HPDE6-E6E7 (cell line): ENCODE results near the gene DDOST.
"Not testable (repeated sequence)": the region's sequence is repeated elsewhere in the genome, so short reads cannot be mapped to it uniquely, and the experiment has no call there.

Source experiments
- DNase-seq: peaks from one replicate; pipeline ENCODE4 v3.0.0; 2011; ENCODE audit warnings: missing footprints; ENCODE audit errors: extremely low spot score

DDOST gene

GRCh38 chr1:20625176-20626097 lies 35.7 kb downstream of the DDOST start:
- DNase-seq: no peak

GRCh38 chr1:20624709-20625108 lies 36.5 kb downstream of the DDOST start:
- DNase-seq: no peak

GRCh38 chr1:20621012-20621411 lies 40.2 kb downstream of the DDOST start:
- DNase-seq: no peak

- no peak for DNase-seq
Observed at GRCh38 chr1:20619999-20620398, 41.2 kb downstream of the DDOST start.

- no peak for DNase-seq
Observed at GRCh38 chr1:20618550-20618949, 42.6 kb downstream of the DDOST start.

GRCh38 chr1:20616847-20617487 lies 44.2 kb downstream of the DDOST start:
- no peak for DNase-seq

GRCh38 chr1:20615946-20616846 lies 45.0 kb downstream of the DDOST start:
- DNase-seq: no peak

- DNase-seq: no peak
Observed at GRCh38 chr1:20614131-20614579, 47.0 kb downstream of the DDOST start.

GRCh38 chr1:20612221-20612746 lies 48.9 kb downstream of the DDOST start:
- DNase-seq: no peak

- DNase-seq: no peak
Observed at GRCh38 chr1:20611652-20612051, 49.5 kb downstream of the DDOST start.

GRCh38 chr1:20610970-20611369 lies 50.2 kb downstream of the DDOST start:
- no peak for DNase-seq

- no peak for DNase-seq
Observed at GRCh38 chr1:20609541-20609940, 51.6 kb downstream of the DDOST start.

GRCh38 chr1:20606801-20607570 lies 54.2 kb downstream of the DDOST start:
- not testable (repeated sequence) for DNase-seq

GRCh38 chr1:20604678-20605077 lies 56.5 kb downstream of the DDOST start:
- no peak for DNase-seq

GRCh38 chr1:20603504-20604464 lies 57.4 kb downstream of the DDOST start:
- DNase-seq: peak; percentile 70

- DNase-seq: no peak
Observed at GRCh38 chr1:20602851-20603450, 58.2 kb downstream of the DDOST start.
